ENCODE data around the gene PPP6R2. TPM values are rescaled to one million over a fixed set of nuclear protein-coding genes. Genes with fewer than 3 reads are reported as not detected.

PPP6R2 gene
- polyA plus RNA-seq, 2 of the 4 experiments (the other 2 are of a cell fraction), result 9.6 to 14.7 TPM

GRCh38 chr22:50461536-50461935, 118.4 kb downstream of the PPP6R2 start:
- ATAC-seq, result no peak

GRCh38 chr22:50461979-50462540, 118.9 kb downstream of the PPP6R2 start:
- ChIA-PET CTCF (interaction anchor here (0.6 kb wide), 1 partner anchor 10 kb away, joined by 5 read pairs; no protein-coding TSS in a partner anchor), POLR2A (no interaction called here)
- Histone ChIP-seq H3K4me1 (no peaks in the 10 kb centered on the region), H3K4me2 (no peak overlapping the region), H3K27ac (no peak overlapping the region), H3K9me3 (no peaks in the 10 kb centered on the region), H3K4me3 (no peak overlapping the region)
- no peak for TF ChIP-seq NPAS2 (CRISPR knock-in tag; IDR thresholded peaks at IDR 0.05; ENCODE audit: borderline replicate concordance)
- no peak for TF ChIP-seq HMGXB4 (CRISPR knock-in tag; IDR thresholded peaks at IDR 0.05; ENCODE audit: borderline replicate concordance)
- no peak for TF ChIP-seq MAZ (IDR thresholded peaks at IDR 0.05; ENCODE audit: borderline replicate concordance, low read depth, low read length)
- TF ChIP-seq, protein P1, sequence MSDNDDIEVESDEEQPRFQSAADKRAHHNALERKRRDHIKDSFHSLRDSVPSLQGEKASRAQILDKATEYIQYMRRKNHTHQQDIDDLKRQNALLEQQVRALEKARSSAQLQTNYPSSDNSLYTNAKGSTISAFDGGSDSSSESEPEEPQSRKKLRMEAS (IDR thresholded peaks at IDR 0.05), result no peak
- TF ChIP-seq, protein P2, sequence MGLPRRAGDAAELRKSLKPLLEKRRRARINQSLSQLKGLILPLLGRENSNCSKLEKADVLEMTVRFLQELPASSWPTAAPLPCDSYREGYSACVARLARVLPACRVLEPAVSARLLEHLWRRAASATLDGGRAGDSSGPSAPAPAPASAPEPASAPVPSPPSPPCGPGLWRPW (IDR thresholded peaks at IDR 0.05), result no peak
- TF ChIP-seq SMC3 (IDR thresholded peaks at IDR 0.05), result no peak
- no peak for TF ChIP-seq CBX2 (IDR thresholded peaks at IDR 0.05; ENCODE audit: borderline replicate concordance, low read depth)
- TF ChIP-seq USF2 (IDR thresholded peaks at IDR 0.05), result no peak
- no peak for TF ChIP-seq PHF8 (IDR thresholded peaks at IDR 0.05; ENCODE audit: borderline replicate concordance, low read depth)
- TF ChIP-seq EHF (CRISPR knock-in tag; IDR thresholded peaks at IDR 0.05), result no peak
- no peak for TF ChIP-seq RAD21 (conservative IDR thresholded peaks at IDR 0.05 in 1 of 2, IDR thresholded peaks at IDR 0.05 in 1 of 2)
- TF ChIP-seq, protein P3, sequence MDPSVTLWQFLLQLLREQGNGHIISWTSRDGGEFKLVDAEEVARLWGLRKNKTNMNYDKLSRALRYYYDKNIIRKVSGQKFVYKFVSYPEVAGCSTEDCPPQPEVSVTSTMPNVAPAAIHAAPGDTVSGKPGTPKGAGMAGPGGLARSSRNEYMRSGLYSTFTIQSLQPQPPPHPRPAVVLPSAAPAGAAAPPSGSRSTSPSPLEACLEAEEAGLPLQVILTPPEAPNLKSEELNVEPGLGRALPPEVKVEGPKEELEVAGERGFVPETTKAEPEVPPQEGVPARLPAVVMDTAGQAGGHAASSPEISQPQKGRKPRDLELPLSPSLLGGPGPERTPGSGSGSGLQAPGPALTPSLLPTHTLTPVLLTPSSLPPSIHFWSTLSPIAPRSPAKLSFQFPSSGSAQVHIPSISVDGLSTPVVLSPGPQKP (IDR thresholded peaks at IDR 0.05; ENCODE audit: low read depth, low read length), result no peak
- no peak for TF ChIP-seq HDAC2 (IDR thresholded peaks at IDR 0.05)
- no peak for TF ChIP-seq EP300 (IDR thresholded peaks at IDR 0.05)
- no peak for TF ChIP-seq NFE2L2 (conservative IDR thresholded peaks at IDR 0.05; ENCODE audit: low read length)
- TF ChIP-seq HOXB5 (CRISPR knock-in tag; IDR thresholded peaks at IDR 0.05), result no peak
- TF ChIP-seq HEYL (CRISPR knock-in tag; IDR thresholded peaks at IDR 0.05), result no peak
- no peak for TF ChIP-seq CBX8 (IDR thresholded peaks at IDR 0.05)
- TF ChIP-seq JUNB (IDR thresholded peaks at IDR 0.05), result no peak
- FAIRE-seq (no peak), ATAC-seq (no peak), DNase-seq (ENCODE audit: low read depth in 1 of 2, low spot score in 1 of 2) (no peak)
- WGBS (ENCODE audit: missing lambda C conversion rate), result 95% methylated on average over 4 of the region's 30 CpGs

More at GRCh38 chr22:50461536-50461935, 118.4 kb downstream of the PPP6R2 start:
- Histone ChIP-seq H3K4me2 (no peak overlapping the region), H3K4me1 (no peaks in the 10 kb centered on the region), H3K27ac (no peak overlapping the region), H3K4me3 (no peak overlapping the region), H3K9me3 (no peaks in the 10 kb centered on the region)
- POLR2A ChIA-PET, result no interaction called here
- CTCF ChIA-PET, result interaction anchor here (0.6 to 1.3 kb wide), 2 partner anchors 10 to 62 kb away, joined by 4 to 5 read pairs; no protein-coding TSS in a partner anchor
- no peak for TF ChIP-seq GATA3 (IDR thresholded peaks at IDR 0.05; ENCODE audit: borderline replicate concordance)
- TF ChIP-seq ATOH8 (CRISPR knock-in tag; IDR thresholded peaks at IDR 0.05; ENCODE audit: low read depth), result no peak
- no peak for TF ChIP-seq POLR2AphosphoS2 (conservative IDR thresholded peaks at IDR 0.05; ENCODE audit: low read length)
- TF ChIP-seq FOSB (CRISPR knock-in tag; IDR thresholded peaks at IDR 0.05), result no peak
- TF ChIP-seq BCL3 (IDR thresholded peaks at IDR 0.05), result no peak
- TF ChIP-seq SREBF2 (IDR thresholded peaks at IDR 0.05), result no peak
- TF ChIP-seq SMC3 (IDR thresholded peaks at IDR 0.05), result no peak
- TF ChIP-seq RNF2 (IDR thresholded peaks at IDR 0.05; ENCODE audit: borderline replicate concordance, low read depth), result no peak
- no peak for TF ChIP-seq FOXS1 (CRISPR knock-in tag; IDR thresholded peaks at IDR 0.05)
- TF ChIP-seq, protein P1 (IDR thresholded peaks at IDR 0.05), result no peak
- TF ChIP-seq RCOR1 (IDR thresholded peaks at IDR 0.05; ENCODE audit: low read depth, low read length), result no peak
- TF ChIP-seq EHMT2 (IDR thresholded peaks at IDR 0.05; ENCODE audit: low read depth), result no peak
- DNase-seq (ENCODE audit: low read depth in 1 of 2, low spot score in 1 of 2) (no peak), FAIRE-seq (no peak)
- WGBS (ENCODE audit: missing lambda C conversion rate), result 97% methylated on average over 24 of the region's 26 CpGs

All from A549 (cell line).